Measurements from ENCODE around the gene NDUFB7.
A peak's percentile ranks its signal among the peaks of the same experiment; 100 is the strongest.

Gene NDUFB7

DNA sequence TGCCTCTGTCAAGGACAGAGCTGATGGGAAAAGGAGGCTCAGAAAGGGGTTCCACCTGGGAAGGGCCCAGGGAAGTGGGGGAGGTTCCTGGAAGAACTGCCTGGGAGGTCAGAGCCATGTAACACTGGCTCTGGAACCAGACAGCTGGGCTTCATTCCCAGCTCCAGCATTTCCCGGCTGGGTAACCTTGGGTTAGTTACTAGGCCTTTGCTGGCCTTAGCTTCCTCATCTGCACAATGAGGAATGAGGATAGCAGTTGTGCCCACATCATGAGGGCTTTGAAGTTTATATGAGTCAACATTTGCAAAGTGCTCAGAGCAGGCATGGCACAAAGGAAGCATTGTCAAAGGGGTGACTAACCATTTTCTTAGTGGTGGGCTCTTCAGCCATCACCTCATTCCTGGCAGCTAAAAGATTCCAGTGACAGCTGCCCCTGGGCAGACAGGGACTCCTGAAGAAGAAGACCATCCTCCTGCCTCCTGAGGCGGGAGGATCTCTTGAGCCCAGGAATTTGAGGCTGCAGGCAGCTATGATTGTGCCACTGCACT lies 51.9 kb downstream of the NDUFB7 start:
- DNase-seq (ENCODE audit: low spot score) = no peak

DNA sequence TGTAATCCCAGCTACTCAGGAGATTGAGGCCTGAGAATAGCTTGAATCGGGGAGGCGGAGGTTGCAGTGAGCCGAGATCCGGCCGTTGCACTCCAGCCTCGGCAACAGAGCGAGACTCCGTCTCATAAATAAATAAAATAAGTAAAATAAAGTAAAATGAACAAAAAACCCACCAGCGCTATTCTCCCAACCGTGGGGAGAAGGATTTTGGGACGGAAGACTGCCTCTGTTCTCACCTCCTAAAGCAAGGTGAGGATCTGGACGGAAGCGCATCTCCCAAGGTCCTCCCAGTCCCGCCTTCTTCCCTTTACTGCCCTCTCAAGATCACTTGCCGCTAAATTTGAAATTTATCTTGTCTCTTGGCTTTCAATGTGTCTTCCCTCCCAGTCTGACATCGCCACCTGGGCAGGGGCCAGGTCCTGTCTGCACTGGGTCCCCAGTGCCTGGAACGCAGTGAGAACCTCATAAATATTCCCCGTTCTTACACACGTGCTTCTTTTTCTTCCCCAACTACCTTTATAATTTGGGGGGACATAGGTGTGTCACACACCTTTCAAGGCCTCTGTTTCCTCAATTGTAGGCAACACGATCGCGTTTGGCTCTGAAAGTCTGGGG lies 52.5 kb downstream of the NDUFB7 start:
- no peak for DNase-seq (ENCODE audit: low spot score)

DNA sequence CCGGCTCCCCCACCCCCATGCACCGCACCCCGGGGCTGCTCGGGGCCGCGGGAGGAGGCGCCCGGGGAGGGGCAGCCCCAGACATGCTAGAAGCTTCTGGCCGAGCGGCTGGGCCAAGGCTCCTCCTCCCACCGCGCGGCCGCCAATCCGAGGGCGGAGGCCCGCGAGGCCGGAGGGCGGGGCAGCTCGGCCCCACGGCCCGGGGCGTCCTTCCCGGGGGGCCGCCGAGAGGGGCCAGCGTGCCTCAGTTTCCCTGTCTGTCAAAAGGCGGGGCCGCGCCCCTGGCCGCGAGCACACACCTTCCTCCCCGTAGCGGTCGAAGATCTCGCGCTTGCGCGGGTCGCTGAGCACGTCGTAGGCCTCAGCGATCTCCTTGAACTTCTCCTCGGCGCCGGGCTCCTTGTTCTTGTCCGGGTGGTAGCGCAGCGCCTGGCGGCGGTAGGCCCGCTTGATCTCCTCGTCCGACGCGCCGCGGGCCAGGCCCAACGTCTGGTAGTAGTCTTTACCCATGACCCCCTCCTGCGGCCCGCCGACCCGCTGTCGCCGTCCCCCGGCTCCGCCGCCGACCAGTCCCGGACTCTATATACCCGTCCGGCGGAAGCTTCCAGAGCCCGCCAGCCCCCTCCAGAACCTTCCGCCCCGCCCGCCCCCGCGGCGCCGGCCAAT lies 53.9 kb downstream of the NDUFB7 start, which contains the start of gene DNAJB1:
DNAJB1 (minus strand) TSS at position 558 of the 666 bp plus-strand sequence; CDS start at position 510, 48 bp downstream.
- DNase-seq (ENCODE audit: low spot score) = peak; percentile 88

DNA sequence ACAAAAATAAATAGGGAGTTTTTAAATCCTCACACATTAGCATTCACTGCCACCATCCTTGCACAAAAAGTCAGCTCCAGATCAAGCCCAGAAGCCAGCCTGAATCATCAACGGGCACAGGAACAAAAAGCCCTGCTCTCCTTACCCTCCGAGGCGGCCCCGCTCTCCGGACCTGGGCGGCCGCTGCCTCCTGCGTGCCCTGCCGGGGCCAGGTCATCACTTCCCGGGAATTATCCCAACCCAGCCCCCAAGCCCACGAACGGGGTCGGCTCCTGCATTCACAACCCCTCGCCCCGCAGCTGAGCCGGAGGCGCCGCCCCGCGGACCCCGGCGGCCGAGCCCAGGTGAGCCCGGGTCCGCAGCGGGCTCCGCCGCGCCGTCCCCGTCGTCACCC lies 54.4 kb downstream of the NDUFB7 start:
- no peak for DNase-seq (ENCODE audit: low spot score)

DNA sequence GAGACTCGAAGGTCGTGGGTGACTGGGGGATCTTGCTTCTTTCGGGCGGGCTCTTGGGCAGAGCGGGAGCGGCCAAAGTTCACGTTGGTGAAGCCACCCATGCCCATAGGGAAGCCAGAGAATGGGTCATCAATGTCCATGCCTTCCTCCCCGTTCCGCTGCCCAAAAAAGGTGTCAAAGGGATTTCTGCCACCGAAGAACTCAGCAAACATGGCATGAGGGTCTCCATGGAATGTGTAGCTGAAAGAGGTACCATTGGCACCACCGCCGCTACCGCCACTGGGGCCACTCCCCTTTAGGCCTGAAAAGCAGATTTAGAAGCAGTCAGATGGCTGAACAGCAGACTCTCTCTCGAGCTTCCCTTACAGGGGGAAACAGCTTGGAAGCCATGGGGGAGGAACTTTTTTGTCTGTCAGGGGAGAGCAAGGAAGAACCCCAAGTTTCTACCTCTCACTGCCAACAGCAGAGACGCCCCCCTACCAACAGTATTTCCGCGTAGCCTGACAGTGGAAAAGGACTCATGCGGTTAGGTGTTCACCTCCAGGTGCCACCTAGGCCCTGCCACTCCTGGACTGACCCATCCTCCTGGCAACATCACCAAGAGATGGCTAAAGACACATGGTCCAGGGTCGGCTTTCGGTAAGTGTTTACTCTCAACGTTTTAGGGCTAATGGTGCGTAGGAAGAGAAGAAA lies 55.0 kb downstream of the NDUFB7 start:
- DNase-seq (ENCODE audit: low spot score) = no peak
